Activated CD4-positive, alpha-beta T cell treated with anti-CD3 and anti-CD28 coated beads for 1 hour (primary cell): ENCODE measurements around the gene GXYLT2.
"Not testable (repeated sequence)": the region's sequence is repeated elsewhere in the genome, so short reads cannot be mapped to it uniquely, and the experiment has no call there.

Source experiments
- DNase-seq: peaks from one replicate; pipeline ENCODE4 v3.0.0-alpha.2; 2020

The GXYLT2 gene

DNA sequence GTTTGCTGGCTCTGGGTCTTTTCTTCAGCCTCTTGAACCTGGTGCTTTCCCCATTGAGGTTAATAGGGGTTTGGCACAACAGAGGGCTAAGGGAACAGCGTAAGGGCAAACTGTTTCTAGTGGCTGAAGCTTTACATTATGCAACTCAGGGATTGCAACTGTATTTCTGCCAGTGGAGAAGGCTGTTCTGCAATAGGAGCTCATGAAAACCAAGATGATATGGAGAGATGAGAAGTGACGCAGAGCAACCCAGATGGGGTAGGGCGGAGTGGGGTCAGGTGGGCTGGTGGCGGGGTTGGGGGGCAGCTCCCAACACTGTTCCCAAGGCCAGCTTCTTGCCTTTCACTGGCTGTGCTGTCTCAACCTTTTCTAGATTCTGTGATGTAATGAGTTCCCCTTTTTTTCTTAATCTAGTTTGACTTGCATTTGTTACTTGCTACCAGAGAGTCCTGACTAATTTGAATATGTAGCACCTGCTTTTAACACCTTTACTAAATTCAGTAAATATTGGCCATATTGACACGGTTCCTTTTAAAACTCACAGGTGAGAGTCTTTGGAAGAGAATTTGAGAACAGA, 7.2 kb downstream of the GXYLT2 start:
- no peak for DNase-seq

DNA sequence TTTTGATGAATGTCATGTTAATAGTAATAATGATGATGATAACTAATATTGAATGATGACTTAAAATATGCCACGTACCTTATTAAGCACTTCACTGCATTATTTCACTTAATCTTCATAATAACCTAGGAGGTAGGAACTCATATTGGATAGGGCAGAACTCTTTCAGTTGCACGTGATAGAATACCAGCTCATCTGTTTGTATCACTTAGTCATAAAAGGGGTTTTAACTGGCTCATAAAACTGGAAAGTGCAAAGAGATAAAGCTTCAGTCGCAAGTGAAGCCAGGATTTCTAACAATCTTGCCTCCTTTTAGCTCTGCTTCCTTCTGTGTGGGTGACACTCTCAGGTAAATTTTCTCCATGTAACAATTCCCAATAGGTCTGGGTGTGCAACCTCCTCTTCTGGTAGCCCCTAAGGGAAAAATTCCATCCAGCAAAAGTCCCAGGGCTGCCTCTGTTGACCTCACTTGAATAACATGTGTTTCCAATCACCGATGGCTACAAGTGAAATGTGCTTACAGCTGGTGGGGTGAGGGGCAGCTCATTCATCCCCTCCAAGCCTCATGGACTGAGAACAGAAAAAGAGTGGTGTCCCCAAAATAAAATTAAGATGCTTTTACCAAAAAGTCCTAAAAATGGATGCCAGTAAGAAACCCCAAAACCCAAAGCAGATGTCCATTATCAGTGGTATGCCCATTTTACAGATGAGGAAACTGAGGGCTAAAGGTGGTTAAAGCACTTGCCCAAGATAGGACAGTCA, 9.3 kb downstream of the GXYLT2 start:
- no peak for DNase-seq

DNA sequence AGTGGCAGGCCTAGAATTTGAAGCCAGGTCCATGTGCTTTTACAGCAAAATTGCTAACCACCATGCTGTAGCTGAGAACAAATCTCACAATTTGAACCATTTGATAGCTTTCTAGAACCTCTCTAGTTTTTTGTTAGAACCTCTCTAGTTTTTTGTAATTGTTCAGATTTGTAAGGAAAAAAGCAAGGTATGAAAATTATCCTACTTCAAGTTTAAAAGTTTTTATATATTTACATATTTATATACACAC, 9.8 kb downstream of the GXYLT2 start:
- DNase-seq: no peak

DNA sequence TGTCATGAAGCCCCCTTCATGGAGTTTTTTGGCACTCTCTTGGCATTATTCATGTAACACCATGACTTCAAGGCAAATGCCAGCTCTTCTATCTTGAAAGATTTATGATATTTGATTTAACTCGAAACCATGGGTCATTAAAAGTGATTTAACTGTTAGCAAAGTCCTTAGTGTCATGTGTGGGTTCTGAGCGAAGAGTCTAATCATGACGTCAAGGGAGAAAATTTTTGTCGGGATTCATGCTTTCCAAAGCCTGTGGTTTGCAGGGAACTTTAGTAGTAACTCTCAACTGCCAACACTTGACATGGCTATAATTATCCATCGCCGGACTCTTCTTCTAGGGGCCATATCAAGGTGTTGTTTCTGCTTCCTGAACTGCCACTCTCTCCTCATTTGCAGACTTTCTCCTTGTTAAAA, 11.5 kb downstream of the GXYLT2 start:
- DNase-seq: no peak

DNA sequence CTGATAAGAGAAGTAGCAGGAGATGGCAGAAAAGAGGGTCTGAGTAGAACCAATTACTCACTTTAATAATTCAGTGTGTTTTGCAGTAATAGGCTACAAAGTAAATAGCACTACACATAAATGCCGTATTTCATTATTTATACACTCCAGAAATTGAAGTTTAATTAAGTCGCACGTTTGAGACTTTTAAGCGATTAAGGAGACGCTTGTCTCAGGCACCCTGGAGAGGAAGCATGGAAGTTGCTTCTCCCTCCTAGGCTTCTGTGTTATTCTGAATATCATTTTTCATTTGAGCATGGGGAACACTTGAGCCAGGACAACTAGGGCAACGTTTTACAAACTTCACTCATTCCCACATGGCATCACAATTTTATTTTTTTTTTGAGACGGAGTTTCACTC, 12.2 kb downstream of the GXYLT2 start:
- no peak for DNase-seq

DNA sequence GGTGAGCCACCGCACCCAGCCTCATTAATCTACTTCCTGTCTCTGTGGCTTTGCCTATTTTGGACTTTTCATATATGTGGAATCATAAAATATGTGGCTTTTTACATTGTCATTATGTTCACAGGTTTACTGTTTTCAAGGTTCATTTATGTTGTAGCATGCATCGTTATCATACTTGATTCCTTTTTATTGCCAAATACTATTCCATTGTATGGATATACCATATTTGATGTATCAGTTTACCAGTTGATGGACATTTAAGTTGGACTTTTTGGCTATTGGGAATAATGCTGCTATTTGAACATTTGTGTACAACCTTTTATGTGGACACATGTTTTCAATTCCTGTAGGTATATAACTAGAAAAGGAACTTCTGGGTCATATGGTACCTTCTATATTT, 14.0 kb downstream of the GXYLT2 start:
- no peak for DNase-seq

DNA sequence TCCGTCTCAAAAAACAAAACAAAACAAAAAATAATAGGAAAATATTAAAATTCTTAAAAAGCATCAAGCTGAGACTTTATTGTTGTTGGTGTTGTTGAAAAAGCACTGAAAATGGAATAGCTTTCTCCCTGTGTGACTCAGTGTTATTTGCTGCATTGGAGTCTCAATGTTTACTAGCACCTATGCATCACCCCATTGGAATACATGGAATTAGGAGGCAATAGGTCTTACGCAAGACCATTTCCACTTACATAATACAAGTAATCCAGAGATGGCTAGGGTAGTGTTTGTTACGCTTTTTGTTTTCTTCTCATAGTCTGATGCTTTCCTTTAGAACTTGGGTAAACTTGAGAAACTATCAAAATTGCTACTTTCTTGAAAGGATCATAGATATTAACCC, 15.2 kb downstream of the GXYLT2 start:
- DNase-seq: no peak

DNA sequence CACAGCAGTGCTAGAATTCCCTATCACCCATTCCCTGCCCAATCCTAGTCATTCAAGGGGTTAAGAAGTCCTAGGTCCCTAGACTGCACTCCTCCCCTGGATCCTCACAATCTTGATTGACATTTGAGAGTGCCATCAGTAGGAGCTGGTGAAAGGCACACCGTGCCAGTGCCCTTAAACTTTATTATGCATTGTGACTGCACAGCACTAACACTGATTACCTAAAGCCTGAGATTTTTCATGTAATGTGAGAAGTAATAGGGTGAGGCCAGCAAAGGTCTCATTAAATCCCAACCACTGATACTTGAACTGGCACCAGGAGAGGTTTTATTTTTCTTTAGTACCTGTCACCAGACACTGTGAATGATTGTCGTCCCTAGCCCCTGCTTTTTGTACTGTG, 16.3 kb downstream of the GXYLT2 start:
- no peak for DNase-seq

DNA sequence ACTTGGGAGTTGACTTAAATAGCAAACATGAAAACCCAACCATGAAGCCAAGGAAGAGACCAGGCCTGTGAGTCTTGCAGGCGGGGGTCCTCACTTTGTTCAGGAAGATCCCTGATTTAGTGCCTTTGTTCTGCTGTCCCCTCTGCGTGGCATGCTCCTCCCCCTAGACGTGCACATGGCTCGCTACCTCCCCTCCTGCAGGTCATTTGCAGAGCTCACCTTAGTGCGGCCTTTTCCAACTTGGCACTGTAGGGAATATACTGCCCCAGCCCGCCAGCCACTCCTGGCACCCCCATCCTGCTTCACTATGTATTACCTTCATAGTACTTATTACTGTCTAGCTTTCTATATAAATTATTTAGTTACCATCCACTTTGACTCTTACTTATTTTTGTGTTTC, 18.3 kb downstream of the GXYLT2 start:
- no peak for DNase-seq

DNA sequence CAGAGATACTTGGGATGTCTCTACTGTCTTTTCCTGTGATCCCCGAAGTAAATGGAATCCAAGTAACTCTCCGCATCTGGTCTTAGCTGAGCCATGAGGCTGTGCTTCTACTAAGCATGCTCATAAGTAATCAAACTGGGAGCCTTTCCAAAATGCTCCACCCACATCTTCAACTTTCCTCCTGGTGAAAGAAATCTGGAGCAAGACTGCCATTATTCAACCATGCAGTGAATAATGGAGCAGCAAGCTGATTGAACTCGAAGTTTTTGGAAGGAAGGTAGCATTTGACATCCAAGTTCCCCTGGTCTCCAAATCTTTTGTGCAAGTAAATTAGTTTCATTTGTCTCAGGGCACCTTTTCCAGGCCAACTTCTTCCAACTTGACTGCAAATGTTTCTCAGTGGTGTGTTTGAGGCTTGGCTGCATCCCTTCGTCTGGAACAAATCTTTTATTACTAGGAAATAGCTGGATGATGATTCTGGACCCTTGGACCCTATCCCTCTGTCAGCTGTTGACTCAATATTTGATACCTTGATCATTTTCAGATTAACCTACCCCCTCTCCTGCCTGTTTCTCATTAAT, 19.4 kb downstream of the GXYLT2 start:
- no peak for DNase-seq

DNA sequence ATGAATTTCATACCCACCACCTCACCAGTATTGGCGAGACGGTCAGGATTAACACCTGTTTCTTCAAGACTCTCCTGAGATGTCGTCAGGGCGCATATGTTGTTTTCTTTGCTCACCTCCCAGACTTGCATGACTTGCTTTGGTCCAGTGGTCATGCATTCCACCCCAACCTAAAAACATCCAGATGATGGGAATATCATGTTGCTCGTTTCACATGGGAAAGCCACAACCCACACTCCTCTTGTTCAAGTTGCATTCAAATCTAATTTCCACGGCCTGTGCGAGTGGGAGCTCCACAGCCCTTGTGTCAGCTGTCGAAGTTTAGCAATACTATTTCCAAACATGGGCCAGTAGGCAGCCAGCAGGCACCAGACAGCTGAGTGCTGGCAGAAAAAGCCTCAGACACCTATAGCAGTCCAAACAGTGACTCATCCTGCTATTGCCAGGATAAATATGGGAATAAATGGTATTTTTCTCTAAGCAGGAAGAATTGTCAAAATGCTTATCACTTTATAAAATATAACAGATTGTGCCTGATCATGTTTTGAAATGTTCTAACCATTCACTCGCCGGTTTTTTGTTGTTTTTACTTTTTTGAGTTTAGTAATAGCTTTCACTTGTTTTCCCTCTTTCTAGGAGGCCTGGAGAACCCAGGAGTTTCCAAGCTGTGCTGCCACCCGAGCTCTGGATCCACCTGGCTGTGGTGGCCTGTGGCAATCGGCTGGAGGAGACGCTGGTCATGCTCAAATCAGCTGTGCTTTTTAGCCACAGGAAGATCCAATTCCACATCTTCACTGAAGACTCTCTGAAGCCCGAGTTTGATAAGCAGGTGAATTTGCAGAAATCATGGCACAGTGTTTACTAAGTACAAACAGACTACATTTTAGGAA, 20.1 kb downstream of the GXYLT2 start:
- no peak for DNase-seq

DNA sequence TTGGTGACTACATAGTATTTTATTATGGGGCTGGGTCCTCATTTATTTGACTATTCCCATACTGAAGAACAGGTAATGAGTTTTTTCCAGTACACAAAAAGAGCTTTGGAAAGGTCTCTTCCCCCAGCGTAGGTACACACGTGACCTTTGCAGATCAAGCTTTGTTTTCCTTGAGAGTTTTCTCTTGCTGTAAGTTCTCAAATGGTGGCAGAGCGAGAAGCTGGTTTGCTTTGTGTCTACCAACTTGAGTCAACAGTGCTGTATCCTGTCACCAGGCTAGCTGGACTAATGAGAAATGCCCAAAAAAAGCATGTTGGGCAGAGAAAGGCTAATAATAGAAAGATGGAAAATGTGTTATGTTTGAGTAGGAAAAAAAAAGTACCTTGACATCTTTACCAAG, 21.7 kb downstream of the GXYLT2 start:
- no peak for DNase-seq

DNA sequence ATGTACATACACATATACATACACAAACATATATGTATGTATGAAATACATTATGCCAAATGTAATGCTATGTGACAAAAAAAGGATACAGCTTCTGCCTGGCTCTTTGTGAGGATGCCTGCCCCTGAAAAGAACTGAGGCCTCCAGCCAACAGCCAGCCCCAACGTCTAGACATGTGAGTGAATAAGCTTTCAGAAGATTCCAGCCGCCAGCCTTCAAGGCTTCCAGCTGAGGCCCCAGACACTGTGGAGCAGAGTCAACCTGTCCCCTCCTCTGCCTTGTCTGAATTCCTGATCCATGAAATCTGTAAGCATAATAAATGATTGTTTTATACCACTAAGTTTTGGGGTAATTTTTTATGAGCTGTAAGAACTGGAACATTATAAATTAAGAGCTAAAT, 24.7 kb downstream of the GXYLT2 start:
- no peak for DNase-seq

DNA sequence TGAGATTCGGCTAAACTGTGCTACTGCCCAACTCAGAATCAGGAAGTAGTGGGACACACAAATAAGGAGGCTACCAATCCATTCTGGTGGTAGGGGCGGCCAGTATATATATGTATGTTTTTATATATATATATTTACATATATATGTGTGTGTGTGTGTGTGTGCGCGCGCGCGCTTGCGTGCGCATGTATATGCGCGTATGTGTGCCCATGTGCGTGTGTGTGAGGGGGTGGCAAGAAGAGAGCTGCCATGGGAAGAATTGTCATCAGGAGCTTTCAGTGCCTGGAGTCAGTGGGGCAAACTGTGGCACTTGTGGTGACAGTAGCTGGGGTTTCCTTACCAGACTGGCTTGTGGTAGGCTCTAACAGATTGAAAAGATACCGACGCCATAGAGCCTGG, 26.5 kb downstream of the GXYLT2 start:
- DNase-seq: no peak

DNA sequence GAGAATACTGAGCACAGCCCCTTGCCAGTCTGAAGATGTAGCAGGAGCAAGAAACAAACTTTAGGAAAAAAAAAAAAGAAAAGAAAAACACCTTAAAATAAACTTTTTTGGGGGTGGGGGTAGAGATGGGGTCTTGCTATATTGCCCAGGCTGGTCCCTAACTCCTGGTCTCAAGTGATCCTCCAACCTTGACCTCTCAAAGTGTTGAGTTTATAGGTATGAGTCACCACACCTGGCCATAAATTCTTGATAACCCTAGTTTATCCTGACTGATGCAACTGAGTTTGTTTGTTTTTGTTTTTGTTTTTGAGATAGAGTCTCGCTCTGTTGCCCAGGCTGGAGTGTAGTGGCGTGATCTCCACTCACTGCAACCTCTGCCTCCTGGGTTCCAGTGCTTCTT, 28.4 kb downstream of the GXYLT2 start:
- no peak for DNase-seq

DNA sequence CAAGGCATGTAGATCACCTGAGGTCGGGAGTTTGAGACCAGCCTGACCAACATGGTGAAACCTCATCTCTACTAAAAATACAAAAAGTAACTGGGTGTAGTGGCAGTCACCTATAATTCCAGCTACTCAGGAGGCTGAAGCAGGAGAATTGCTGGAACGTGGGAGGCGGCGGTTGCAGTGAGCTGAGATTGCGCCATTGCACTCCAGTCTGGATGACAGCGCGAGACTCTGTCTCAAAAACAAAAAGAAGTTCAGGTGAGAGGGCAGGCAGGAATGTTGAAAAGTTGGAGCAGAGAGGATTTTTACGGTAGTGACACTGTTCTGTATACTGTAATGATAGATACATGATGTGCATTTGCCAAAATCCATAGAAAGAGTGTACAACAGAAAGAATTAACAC, 31.7 kb downstream of the GXYLT2 start:
- no peak for DNase-seq

DNA sequence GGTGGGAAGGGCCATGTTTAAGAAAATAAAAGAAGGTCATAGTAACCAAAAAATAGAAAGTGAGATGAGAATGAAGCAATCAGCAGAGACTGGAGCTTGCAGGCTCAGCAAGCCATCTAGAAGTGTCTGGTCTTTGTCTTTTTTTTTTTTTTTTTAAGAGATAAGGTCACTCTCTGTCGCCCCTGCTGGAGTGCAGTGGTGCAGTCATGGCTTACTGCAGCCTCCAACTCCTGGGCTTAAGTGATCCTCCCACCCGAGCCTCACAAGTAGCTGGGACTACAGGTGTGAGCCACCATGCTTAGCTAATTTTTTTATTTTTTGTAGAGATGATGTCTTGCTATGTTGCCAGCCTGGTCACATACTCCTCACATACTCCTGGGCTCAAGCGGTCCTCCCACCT, 36.2 kb downstream of the GXYLT2 start:
- DNase-seq: no peak

DNA sequence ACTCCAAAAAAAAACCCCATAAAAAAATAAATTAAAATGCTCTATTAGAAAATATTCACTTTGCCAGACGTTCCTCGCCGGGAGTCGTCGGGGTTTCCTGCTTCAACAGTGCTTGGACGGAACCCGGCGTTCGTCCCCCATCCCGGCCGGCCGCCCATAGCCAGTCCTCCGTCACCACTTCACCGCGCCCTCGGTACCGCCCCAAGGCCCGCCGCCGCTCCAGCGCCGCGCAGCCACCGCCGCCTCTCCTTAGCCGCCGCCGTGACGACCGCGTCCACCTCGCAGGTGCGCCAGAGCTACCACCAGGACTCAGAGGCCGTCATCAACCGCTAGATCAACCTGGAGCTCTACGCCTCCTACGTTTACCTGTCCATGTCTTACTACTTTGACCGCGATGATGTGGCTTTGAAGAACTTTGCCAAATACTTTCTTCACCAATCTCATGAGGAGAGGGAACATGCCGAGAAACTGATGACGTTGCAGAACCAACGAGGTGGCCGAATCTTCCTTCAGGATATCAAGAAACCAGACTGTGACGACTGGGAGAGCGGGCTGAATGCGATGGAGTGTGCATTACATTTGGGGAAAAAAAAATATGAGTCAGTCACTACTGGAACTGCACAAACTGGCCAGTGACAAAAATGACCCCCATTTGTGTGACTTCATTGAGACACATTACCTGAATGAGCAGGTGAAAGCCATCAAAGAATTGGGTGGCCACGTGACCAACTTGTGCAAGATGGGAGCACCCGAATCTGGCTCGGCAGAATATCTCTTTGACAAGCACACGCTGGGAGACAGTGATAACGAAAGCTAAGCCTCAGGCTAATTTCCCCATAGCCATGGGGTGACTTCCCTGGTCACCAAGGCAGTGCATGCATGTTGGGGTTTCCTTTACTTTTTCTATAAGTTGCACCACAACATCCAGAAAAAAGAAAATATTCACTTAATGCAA, 41.2 kb downstream of the GXYLT2 start:
- DNase-seq: not testable (repeated sequence)

DNA sequence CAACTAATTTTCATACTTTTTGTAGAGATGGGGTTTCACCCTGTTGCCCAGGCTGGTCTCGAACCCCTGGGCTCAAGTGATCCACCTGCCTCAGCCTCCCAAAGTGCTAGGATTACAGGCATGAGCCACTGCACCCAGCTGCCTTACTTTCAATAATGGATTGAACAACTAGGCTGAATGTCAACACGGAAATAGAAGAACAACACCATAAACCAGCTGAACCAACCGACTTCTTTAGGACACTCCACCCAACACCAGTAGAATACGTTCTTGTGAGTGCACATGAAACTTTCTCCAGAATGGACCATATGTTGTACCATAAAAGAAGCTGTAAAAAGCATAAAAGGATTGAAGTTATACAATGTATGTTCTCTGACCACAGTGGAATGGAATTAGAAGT, 42.9 kb downstream of the GXYLT2 start:
- DNase-seq: no peak

DNA sequence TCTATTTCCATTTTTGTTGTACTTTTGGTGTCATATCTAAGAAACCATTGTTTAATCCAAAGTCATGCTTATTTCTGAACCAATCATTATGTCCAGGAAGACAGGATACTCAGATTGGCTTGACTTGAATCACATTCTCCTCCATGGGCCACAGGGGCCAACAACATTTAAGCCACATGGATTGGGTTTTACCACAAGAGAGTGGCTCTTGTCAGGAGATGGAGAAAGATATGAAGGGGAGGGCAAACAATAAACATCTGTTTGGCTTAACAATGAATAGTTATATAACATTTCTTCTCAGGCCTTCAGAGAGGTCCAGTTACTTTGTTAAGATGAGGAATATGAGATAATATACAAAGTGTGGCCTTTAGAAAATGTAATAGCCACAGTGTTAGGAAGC, 44.6 kb downstream of the GXYLT2 start:
- no peak for DNase-seq

DNA sequence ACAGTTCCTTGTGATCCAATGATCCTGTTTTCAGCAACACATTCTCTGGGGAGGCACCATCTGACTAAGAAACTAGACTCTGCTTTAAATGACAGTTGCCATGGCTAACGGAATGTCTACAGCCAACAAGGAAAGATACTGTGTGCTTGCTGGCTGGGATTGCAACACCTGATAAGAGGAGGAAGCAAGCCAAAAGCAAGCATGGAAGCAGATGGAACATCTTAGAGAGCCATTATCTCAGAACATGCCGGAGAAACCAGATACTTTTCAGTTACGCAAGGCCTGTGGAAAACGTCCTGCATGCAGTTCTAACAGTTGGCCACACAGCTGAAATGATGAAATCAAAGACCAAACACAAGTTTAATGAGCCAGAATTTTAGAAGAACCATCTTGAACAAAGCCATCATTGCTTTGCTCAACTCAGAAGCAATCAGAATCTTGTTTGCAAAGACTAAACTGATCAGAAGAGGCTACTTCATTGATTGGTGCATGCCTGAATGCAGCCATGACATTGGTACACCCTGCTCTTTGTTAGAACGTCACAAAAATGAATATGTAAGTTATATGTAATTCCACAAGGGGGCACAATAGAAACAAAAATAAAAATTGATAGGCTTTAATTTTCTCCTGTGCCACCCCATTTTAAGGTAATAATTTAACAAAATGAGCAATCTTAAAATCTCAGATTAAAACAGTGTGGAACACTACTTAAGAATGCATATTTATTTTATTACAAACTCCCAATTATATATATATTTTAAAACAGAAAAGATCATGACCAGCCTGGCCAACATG, 50.8 kb downstream of the GXYLT2 start:
- no peak for DNase-seq

DNA sequence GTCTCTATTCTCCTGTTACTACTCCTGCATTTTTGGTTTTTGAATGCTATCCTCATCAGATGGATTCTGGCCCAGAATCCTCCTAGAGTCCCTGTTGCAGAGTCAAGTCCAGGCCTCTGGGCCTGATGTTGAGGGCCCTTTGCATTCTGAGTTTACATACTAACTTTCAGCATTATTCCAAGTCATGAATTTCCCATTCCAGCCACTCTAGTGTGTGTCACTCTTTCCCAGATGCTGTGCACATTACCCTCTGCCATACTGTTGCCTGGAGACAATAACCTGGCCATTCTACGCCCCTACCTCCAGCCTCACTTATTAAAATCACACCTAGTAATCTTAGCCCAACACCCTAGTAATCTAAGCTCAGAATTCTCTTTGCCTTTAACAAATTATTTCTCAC, 53.4 kb downstream of the GXYLT2 start:
- DNase-seq: no peak
